Loucy (cell line): ENCODE data around the gene CEP70.

Source experiments
- EZH2phosphoT487 ChIP-seq: fragments of 200-600 bp; IDR thresholded peaks from 2 replicates; pipeline ENCODE4 v1.6.1; 2018; ENCODE audit warnings: antibody characterized with exemption, mild to moderate bottlenecking, moderate library complexity, borderline replicate concordance
- TF ChIP-seq, protein P1 (sequence below): fragments of 200-600 bp; sonication (generic); conservative IDR thresholded peaks from 2 replicates; pipeline ENCODE4 v1.5.1; 2014; ENCODE audit warnings: mild to moderate bottlenecking, antibody characterized with exemption, low read length

DNA sequence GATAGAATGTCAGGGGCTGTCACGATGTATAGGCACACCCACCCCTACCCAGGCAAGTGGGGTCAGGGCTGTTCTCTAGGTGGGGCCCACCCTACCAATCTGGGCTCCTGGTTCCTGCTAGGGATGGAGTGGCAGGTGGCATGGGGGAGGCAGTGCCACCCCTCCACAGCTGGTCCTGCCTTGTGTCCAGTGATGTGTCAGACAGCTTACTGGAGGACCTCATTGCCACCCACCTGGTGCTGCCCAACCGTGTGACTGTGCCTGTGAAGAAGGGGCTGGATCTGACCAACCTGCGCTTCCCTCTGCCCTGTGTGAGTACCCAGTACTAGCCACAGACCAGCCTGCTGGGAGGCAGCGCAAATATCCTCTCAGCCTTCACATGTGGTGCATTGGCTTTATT lies 132.2 kb downstream of the CEP70 start:
- no peak for TF ChIP-seq EZH2phosphoT487
- TF ChIP-seq, protein P1, sequence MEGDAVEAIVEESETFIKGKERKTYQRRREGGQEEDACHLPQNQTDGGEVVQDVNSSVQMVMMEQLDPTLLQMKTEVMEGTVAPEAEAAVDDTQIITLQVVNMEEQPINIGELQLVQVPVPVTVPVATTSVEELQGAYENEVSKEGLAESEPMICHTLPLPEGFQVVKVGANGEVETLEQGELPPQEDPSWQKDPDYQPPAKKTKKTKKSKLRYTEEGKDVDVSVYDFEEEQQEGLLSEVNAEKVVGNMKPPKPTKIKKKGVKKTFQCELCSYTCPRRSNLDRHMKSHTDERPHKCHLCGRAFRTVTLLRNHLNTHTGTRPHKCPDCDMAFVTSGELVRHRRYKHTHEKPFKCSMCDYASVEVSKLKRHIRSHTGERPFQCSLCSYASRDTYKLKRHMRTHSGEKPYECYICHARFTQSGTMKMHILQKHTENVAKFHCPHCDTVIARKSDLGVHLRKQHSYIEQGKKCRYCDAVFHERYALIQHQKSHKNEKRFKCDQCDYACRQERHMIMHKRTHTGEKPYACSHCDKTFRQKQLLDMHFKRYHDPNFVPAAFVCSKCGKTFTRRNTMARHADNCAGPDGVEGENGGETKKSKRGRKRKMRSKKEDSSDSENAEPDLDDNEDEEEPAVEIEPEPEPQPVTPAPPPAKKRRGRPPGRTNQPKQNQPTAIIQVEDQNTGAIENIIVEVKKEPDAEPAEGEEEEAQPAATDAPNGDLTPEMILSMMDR: no peak
